Lung (tissue), 12 donors: ENCODE measurements around the gene KRT6B. TPM values are rescaled to one million over a fixed set of nuclear protein-coding genes. Genes with fewer than 3 reads are reported as not detected.

ENCODE experiments used
- ATAC-seq: fragments of 200-7000 bp; cut with Tn5 transposase; one replicate; pipeline ENCODE4 v1.9.1; 2020; ENCODE audit warnings: moderate number of reproducible peaks; ENCODE audit not compliant: insufficient read depth, low FRiP score
- DNase-seq, 3 donors: peaks; one replicate each; pipeline ENCODE4 v3.0.0-alpha.2; 2013 to 2017
- H3K27ac ChIP-seq, 2 donors: one replicate each; pipeline ENCODE4 v1.5.1; 2013; ENCODE audit warnings: mild to moderate bottlenecking in 2 of 2, moderate library complexity in 2 of 2, control low read depth in 1 of 2, inconsistent platforms in 1 of 2, low read depth in 1 of 2, low read length in 1 of 2
- H3K27me3 ChIP-seq, 3 donors: one replicate each; pipeline ENCODE4 v1.5.1; 2013; ENCODE audit warnings: low read length in 2 of 3; ENCODE audit not compliant: control insufficient read depth in 3 of 3, insufficient read depth in 3 of 3
- H3K36me3 ChIP-seq, 4 donors: one replicate each; pipeline ENCODE4 v1.5.1; 2013; ENCODE audit warnings: low read length in 4 of 4, mild to moderate bottlenecking in 1 of 4, moderate library complexity in 1 of 4; ENCODE audit not compliant: control insufficient read depth in 4 of 4, insufficient read depth in 4 of 4
- H3K4me1 ChIP-seq, 5 donors: one replicate each; pipeline ENCODE4 v1.5.1; 2013; ENCODE audit warnings: low read length in 5 of 5, mild to moderate bottlenecking in 2 of 5, moderate library complexity in 1 of 5; ENCODE audit not compliant: control insufficient read depth in 5 of 5, insufficient read depth in 5 of 5
- H3K4me3 ChIP-seq: one replicate; pipeline ENCODE4 v1.5.1; 2013; ENCODE audit warnings: mild to moderate bottlenecking, control low read depth, moderate library complexity
- H3K9ac ChIP-seq, 2 donors: one replicate each; pipeline ENCODE4 v1.5.1; 2013; ENCODE audit warnings: low read length in 2 of 2, control low read depth in 1 of 2; ENCODE audit not compliant: insufficient read depth in 1 of 2
- H3K9me3 ChIP-seq, 4 donors: one replicate each; pipeline ENCODE4 v1.5.1; 2013; ENCODE audit warnings: low read length in 3 of 4, mild to moderate bottlenecking in 1 of 4, moderate library complexity in 1 of 4; ENCODE audit not compliant: control insufficient read depth in 4 of 4, insufficient read depth in 3 of 4
- CTCF ChIP-seq: IDR thresholded peaks from 2 replicates; pipeline ENCODE4 v1.5.1; 2012; ENCODE audit warnings: mild to moderate bottlenecking; ENCODE audit errors: control extremely low read depth, extremely low read depth
- WGBS, 2 donors: extraction: QIAGEN DNeasy Blood & Tissue Kit; methylation state at CpG; one replicate each; pipeline ENCODE4 v1.1.7; 2013; 5-methylcytosine and 5-hydroxymethylcytosine counted together
- polyA plus RNA-seq, 2 donors: library from polyadenylated mRNA; stranded (reverse); fragments of 200-250 nt; gene quantifications; one replicate each; pipeline ENCODE4 v1.2.1, GENCODE V29; 2013
- total RNA-seq, 2 donors: library from RNA; depleted of rRNA in 1 of 2; stranded (reverse); fragments of >200 nt in 1 of 2; gene quantifications; one replicate each; pipeline ENCODE4 v1.2.1, GENCODE V29; 2014 to 2021
- donor health status: control.
- donor health status: control.
- donor health status: Bipolar disorder and iron deficiency.
- donor health status: healthy.
- donor health status: DM: yes; HTN: yes; CAD: no.

KRT6B gene
- total and polyA plus RNA-seq, 4 donors: 0.06 to 0.63 (median 0.25) TPM; not detected in 1

GRCh38 chr12:52400906-52401305 lies 51.0 kb downstream of the KRT6B start:
- DNase-seq (no peak), ATAC-seq (no peak)
- H3K27ac ChIP-seq: no peak overlapping the region
- no peak overlapping the region for H3K4me3 ChIP-seq
- H3K4me1 ChIP-seq: no peaks in the 10 kb centered on the region
- H3K36me3 ChIP-seq: no peaks in the 10 kb centered on the region
- whole genome bisulfite sequencing, 2 donors: 91% methylated on average over 9 of the region's 9 CpGs
- no peak for TF ChIP-seq CTCF
- no peaks in the 10 kb centered on the region for H3K9me3 ChIP-seq
- H3K9ac ChIP-seq: no peak overlapping the region
- H3K27me3 ChIP-seq: peaks cover 0 to 3% (median 0%) of the 10 kb centered on the region in 3 donors

GRCh38 chr12:52399756-52400155 lies 52.2 kb downstream of the KRT6B start:
- H3K27me3 ChIP-seq: peaks cover 0 to 3% (median 0%) of the 10 kb centered on the region in 3 donors
- H3K36me3 ChIP-seq: no peaks in the 10 kb centered on the region
- 94% methylated on average over 16 of the region's 16 CpGs for WGBS, 2 donors
- H3K4me1 ChIP-seq: no peaks in the 10 kb centered on the region
- no peaks in the 10 kb centered on the region for H3K9me3 ChIP-seq
- ATAC-seq (no peak), DNase-seq (no peak)
- H3K27ac ChIP-seq: no peak overlapping the region
- no peak for TF ChIP-seq CTCF
- no peak overlapping the region for H3K9ac ChIP-seq
- no peak overlapping the region for H3K4me3 ChIP-seq

GRCh38 chr12:52398176-52398575 lies 53.8 kb downstream of the KRT6B start:
- no peak overlapping the region for H3K27ac ChIP-seq
- H3K36me3 ChIP-seq: no peaks in the 10 kb centered on the region
- no peak overlapping the region for H3K9ac ChIP-seq
- no peak overlapping the region for H3K4me3 ChIP-seq
- peaks cover 0 to 3% (median 0%) of the 10 kb centered on the region in 3 donors for H3K27me3 ChIP-seq
- TF ChIP-seq CTCF: no peak
- peaks cover 0 to 6% (median 0%) of the 10 kb centered on the region in 5 donors for H3K4me1 ChIP-seq
- ATAC-seq (no peak), DNase-seq (no peak)
- 81 to 94% methylated on average over 1 of the region's 1 CpG for WGBS, 2 donors
- H3K9me3 ChIP-seq: no peaks in the 10 kb centered on the region

GRCh38 chr12:52396656-52397055 lies 55.3 kb downstream of the KRT6B start:
- WGBS, 2 donors: 80 to 87% methylated on average over 8 of the region's 8 CpGs
- H3K9me3 ChIP-seq: no peaks in the 10 kb centered on the region
- DNase-seq (no peak), ATAC-seq (no peak)
- no peak overlapping the region for H3K9ac ChIP-seq
- H3K27me3 ChIP-seq: peaks cover 0 to 3% (median 0%) of the 10 kb centered on the region in 3 donors
- no peaks in the 10 kb centered on the region for H3K36me3 ChIP-seq
- H3K4me1 ChIP-seq: peaks cover 0 to 8% (median 0%) of the 10 kb centered on the region in 5 donors
- H3K4me3 ChIP-seq: no peak overlapping the region
- TF ChIP-seq CTCF: no peak
- H3K27ac ChIP-seq: no peak overlapping the region
